Prostate gland (tissue), 2 donors: Measurements from ENCODE around the gene KLHL3.

Source experiments
- POLR2A ChIP-seq: fragments of 450-650 bp; IDR thresholded peaks from one replicate; pipeline ENCODE4 v1.6.1; 2016; ENCODE audit warnings: antibody characterized with exemption, mild to moderate bottlenecking
- TF ChIP-seq, protein P1 (sequence below), 4 experiments: fragments of 200-600 bp in 2 of 4; fragments of 450-650 bp in 2 of 4; sonication (generic) in 2 of 4; IDR thresholded peaks; 1 replicate in 3 of 4; 2 replicates in 1 of 4; pipeline ENCODE4 v1.5.1; 2016 to 2019; ENCODE audit warnings: antibody characterized with exemption in 4 of 4, mild to moderate bottlenecking in 2 of 4, moderate library complexity in 2 of 4

DNA sequence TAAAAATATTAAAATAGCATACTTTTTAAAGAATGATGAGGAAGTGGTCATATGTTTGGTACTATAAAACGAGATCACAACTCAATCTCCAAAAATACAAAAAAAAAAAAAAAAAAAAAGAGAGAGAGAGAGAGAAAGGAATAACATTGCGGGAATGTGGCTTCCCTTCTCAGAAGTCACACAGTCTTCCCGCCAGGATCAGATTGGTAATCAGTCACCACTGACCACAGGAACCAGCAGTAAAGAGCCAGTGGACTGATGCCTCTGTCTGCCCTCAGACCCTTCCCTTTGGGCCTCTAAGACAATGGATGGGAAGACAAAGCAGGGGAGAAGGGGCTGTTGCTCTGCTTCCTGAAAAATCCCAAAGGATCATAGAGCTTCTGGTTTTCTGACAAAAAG lies 104.9 kb downstream of the KLHL3 start:
- TF ChIP-seq, protein P1, sequence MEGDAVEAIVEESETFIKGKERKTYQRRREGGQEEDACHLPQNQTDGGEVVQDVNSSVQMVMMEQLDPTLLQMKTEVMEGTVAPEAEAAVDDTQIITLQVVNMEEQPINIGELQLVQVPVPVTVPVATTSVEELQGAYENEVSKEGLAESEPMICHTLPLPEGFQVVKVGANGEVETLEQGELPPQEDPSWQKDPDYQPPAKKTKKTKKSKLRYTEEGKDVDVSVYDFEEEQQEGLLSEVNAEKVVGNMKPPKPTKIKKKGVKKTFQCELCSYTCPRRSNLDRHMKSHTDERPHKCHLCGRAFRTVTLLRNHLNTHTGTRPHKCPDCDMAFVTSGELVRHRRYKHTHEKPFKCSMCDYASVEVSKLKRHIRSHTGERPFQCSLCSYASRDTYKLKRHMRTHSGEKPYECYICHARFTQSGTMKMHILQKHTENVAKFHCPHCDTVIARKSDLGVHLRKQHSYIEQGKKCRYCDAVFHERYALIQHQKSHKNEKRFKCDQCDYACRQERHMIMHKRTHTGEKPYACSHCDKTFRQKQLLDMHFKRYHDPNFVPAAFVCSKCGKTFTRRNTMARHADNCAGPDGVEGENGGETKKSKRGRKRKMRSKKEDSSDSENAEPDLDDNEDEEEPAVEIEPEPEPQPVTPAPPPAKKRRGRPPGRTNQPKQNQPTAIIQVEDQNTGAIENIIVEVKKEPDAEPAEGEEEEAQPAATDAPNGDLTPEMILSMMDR (IDR thresholded peaks at IDR 0.05) = no peak
- TF ChIP-seq POLR2A = no peak
